Measurements from ENCODE around the gene ZNF474. TPM values are rescaled to one million over a fixed set of nuclear protein-coding genes. Genes with fewer than 3 reads are reported as not detected.

The ZNF474 gene
- total RNA-seq = not detected

DNA sequence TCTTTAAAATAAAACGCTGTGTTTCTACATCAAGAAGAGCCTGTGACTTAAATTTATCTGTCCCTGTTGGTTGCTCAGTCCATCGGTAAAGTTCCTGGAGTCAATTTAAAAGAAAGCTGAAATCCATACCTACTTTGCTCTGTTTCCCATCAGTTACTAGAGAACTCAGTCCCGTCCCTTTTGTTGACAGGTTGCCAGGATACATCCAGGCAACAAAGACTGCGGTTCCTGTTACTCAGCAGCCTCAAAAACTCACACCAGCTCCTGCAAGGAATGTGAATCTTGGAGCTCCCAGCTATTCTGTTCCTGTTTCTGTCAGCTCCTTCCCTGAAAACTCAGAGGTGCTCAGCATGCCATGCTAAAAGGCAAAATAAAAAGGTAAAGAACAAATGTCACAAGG lies at the start of gene ZNF474:
Gene ZNF474, plus strand, starts transcription at position 241 of the 400 bp plus-strand sequence. CDS start 22,445 bp downstream, outside the sequence.
- DNase-seq (ENCODE audit: low spot score) = no peak
- Histone ChIP-seq H3K36me3 (no peaks in the 10 kb centered on the region), H3K9me3 (no peaks in the 10 kb centered on the region), H3K27me3 (no peaks in the 10 kb centered on the region), H3K4me1 (no peaks in the 10 kb centered on the region), H3K27ac (no peak within 1 kb of the TSS), H3K4me3 (no peak within 1 kb of the TSS)
- TF ChIP-seq, protein P1, sequence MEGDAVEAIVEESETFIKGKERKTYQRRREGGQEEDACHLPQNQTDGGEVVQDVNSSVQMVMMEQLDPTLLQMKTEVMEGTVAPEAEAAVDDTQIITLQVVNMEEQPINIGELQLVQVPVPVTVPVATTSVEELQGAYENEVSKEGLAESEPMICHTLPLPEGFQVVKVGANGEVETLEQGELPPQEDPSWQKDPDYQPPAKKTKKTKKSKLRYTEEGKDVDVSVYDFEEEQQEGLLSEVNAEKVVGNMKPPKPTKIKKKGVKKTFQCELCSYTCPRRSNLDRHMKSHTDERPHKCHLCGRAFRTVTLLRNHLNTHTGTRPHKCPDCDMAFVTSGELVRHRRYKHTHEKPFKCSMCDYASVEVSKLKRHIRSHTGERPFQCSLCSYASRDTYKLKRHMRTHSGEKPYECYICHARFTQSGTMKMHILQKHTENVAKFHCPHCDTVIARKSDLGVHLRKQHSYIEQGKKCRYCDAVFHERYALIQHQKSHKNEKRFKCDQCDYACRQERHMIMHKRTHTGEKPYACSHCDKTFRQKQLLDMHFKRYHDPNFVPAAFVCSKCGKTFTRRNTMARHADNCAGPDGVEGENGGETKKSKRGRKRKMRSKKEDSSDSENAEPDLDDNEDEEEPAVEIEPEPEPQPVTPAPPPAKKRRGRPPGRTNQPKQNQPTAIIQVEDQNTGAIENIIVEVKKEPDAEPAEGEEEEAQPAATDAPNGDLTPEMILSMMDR (IDR thresholded peaks at IDR 0.05) = no peak

DNA sequence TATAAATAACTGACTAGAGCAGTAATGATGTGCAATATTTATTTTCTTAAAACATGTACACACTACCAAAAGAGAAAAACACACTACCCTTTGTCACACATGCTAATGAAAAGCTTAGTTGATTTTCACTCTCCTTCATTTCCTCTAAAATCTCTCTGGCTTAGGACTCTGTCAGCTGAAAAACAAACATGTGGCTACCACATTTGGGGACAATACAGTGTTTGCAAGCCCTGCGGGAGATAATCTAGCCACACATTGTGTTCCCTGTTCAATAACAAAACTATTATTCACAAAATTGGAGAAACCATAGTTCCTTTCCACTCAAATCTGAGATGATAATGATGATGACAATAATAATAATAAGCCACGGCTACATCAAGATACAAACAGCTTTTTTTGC lies 47.8 kb upstream of the ZNF474 start:
- Histone ChIP-seq H3K4me3 (no peak overlapping the region), H3K4me1 (peaks cover 0 to 20% of the 10 kb centered on the region in 2 donors), H3K27me3 (no peaks in the 10 kb centered on the region), H3K9me3 (no peaks in the 10 kb centered on the region), H3K27ac (no peak overlapping the region), H3K36me3 (no peaks in the 10 kb centered on the region)
- TF ChIP-seq, protein P1 (IDR thresholded peaks at IDR 0.05) = no peak
- no peak for DNase-seq (ENCODE audit: low spot score)

DNA sequence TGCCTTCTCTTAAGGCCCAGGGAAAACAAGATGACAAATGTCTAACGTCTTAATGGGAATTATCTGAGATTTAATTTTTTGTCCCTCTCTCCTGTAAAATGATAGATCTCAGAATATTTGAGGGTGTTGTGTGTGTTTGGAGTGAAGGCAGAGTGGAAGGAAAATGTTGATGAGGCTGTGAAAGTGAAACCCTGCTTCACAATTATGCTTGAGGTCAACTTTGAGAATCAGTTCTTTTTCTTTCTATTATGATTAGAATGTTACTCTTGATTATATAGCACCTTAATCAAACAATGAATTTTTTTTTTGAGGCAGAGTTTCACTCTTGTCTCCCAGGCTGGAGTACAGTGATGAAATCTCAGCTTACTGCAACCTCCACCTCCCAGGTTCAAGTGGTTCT lies 45.8 kb upstream of the ZNF474 start:
- no peaks in the 10 kb centered on the region for H3K36me3 ChIP-seq
- no peak overlapping the region for H3K27ac ChIP-seq

DNA sequence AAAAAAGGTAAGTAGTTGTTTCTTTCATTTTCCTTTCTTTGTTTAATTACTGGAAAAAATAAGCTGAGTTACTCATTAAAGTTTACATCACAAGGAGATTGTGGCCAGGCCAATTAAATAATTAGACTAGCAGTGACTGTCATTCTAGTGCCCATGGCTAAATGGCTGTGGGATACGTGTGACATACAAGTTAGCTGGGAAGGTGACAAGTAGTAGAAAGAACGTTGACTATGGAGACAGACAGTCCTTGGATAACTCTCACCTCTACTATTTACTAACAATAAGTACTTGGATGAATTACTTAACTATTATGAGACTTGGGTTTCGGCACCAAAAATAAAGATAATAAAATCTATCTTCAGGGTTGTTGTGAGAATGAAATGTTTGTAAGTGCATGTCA lies 44.3 kb upstream of the ZNF474 start:
- Histone ChIP-seq H3K27ac (no peak overlapping the region), H3K9me3 (no peaks in the 10 kb centered on the region), H3K36me3 (no peaks in the 10 kb centered on the region), H3K4me3 (no peak overlapping the region), H3K4me1 (no peaks in the 10 kb centered on the region), H3K27me3 (no peaks in the 10 kb centered on the region)
- no peak for DNase-seq (ENCODE audit: low spot score)
- TF ChIP-seq, protein P1 (IDR thresholded peaks at IDR 0.05) = no peak

More for the DNA sequence above, 45.8 kb upstream of the ZNF474 start:
- no peaks in the 10 kb centered on the region for H3K9me3 ChIP-seq
- TF ChIP-seq, protein P1 (IDR thresholded peaks at IDR 0.05) = no peak
- no peak overlapping the region for H3K4me3 ChIP-seq
- DNase-seq (ENCODE audit: low spot score) = no peak
- H3K27me3 ChIP-seq = no peaks in the 10 kb centered on the region
- peaks cover 0 to 2% of the 10 kb centered on the region in 2 donors for H3K4me1 ChIP-seq

DNA sequence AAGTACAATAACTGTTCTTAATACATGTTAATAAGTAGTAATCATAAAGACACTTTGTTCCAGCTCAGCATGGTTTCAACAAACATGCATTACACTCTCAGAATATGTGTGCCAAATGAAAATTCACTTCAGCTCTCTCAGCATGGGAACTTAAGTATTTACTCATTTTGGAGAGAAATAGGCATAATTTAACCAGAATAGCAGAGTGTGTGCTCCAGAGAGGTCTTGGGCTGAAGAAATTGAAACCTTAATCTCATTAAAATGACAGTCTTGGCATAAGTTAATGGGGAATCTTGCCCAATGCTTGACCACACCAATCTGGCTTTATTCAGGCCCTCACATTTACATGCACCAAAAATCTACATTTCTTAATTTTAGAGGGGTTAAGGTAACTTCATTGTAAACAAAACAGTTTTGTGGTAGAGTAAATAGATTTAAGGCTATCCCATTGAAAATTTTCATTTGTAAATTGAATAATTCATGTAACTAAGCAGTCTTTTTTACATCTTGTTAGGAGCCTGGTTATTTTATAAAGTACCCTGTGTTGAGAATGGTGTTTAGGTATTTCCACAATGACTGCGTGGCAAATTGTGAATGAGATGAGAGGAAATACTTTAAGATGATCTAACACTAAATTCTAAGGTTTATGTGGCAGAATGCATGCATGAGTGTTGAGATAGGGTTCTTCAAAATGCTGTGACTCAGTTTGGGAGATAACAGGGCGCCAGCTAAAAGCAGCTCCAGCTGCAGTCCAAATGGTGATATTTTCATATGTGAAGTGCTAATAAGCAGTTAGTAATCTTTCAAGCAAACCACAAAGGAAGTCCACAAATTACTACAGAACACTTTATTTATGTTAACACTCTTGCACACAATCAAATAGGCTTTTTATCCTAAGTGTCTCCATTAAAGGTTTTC lies 40.0 kb upstream of the ZNF474 start:
- no peaks in the 10 kb centered on the region for H3K9me3 ChIP-seq
- no peaks in the 10 kb centered on the region for H3K36me3 ChIP-seq
- DNase-seq (ENCODE audit: low spot score) = no peak
- no peak overlapping the region for H3K27ac ChIP-seq
- H3K27me3 ChIP-seq = no peaks in the 10 kb centered on the region
- no peak overlapping the region for H3K4me3 ChIP-seq
- TF ChIP-seq, protein P1 (IDR thresholded peaks at IDR 0.05) = no peak
- H3K4me1 ChIP-seq = no peaks in the 10 kb centered on the region

Data from right atrium auricular region (tissue), 2 donors.